CD14-positive monocyte (primary cell): ENCODE measurements around the gene KRT72. TPM values are rescaled to one million over a fixed set of nuclear protein-coding genes. Genes with fewer than 3 reads are reported as not detected.

ENCODE experiments used
- DNase-seq, 3 donors: peaks; one replicate each; pipeline ENCODE4 v3.0.0-alpha.2; 2011 to 2022
- H2AFZ ChIP-seq: 2 replicates; pipeline ENCODE4 v1.6.0; 2012; ENCODE audit warnings: mild to moderate bottlenecking, low read depth, low read length, inconsistent platforms; ENCODE audit not compliant: insufficient read depth, poor library complexity, severe bottlenecking
- H3K27ac ChIP-seq, 2 donors: 1 replicate in 1 of 2; 2 replicates in 1 of 2; pipeline ENCODE4 v1.5.1; 2012 to 2013; ENCODE audit warnings: low read length in 2 of 2, control low read depth in 1 of 2, inconsistent platforms in 1 of 2, low read depth in 1 of 2, mild to moderate bottlenecking in 1 of 2
- H3K27me3 ChIP-seq, 2 donors: one replicate each; pipeline versions ENCODE4 v1.6.0 to v1.6.1; 2011 to 2013; ENCODE audit warnings: low read length in 2 of 2; ENCODE audit not compliant: control insufficient read depth in 2 of 2, insufficient read depth in 2 of 2
- H3K36me3 ChIP-seq, 2 donors: replicated peaks in 1 of 2; 1 replicate in 1 of 2; 2 replicates in 1 of 2; pipeline versions ENCODE4 v1.5.1 to v1.6.1; 2012 to 2013; ENCODE audit warnings: low read length in 2 of 2, control low read depth in 1 of 2, inconsistent platforms in 1 of 2, mild to moderate bottlenecking in 1 of 2; ENCODE audit not compliant: insufficient read depth in 2 of 2, control insufficient read depth in 1 of 2
- H3K4me1 ChIP-seq, 2 donors: 1 replicate in 1 of 2; 2 replicates in 1 of 2; pipeline versions ENCODE4 v1.5.1 to v1.6.1; 2012 to 2013; ENCODE audit warnings: low read length in 2 of 2, control low read depth in 1 of 2, inconsistent platforms in 1 of 2, mild to moderate bottlenecking in 1 of 2, moderate library complexity in 1 of 2; ENCODE audit not compliant: insufficient read depth in 2 of 2, control insufficient read depth in 1 of 2
- H3K4me2 ChIP-seq: replicated peaks from 2 replicates; pipeline ENCODE3; 2012; ENCODE audit warnings: low read length, moderate library complexity, mild to moderate bottlenecking; ENCODE audit not compliant: poor library complexity, severe bottlenecking; ENCODE audit errors: extremely low read depth
- H3K4me3 ChIP-seq, 3 experiments: fragments of 200-600 bp in 1 of 3; sonication (generic) in 1 of 3; replicated peaks in 1 of 3; 1 replicate in 2 of 3; 2 replicates in 1 of 3; pipeline ENCODE4 v1.5.1; 2011 to 2013; ENCODE audit warnings: low read length in 3 of 3, mild to moderate bottlenecking in 3 of 3, control low read depth in 2 of 3, low read depth in 2 of 3, inconsistent platforms in 1 of 3, moderate library complexity in 1 of 3
- H3K79me2 ChIP-seq: 2 replicates; pipeline ENCODE4 v1.6.0; 2012; ENCODE audit warnings: mild to moderate bottlenecking, control low read depth, inconsistent platforms, low read length, moderate library complexity; ENCODE audit not compliant: insufficient read depth
- H3K9ac ChIP-seq: 2 replicates; pipeline ENCODE4 v1.6.0; 2017; ENCODE audit warnings: low read length, mild to moderate bottlenecking; ENCODE audit not compliant: insufficient read depth, poor library complexity, severe bottlenecking
- H3K9me3 ChIP-seq, 2 donors: replicated peaks in 1 of 2; 1 replicate in 1 of 2; 2 replicates in 1 of 2; pipeline versions ENCODE4 v1.5.1 to v1.6.1; 2012 to 2013; ENCODE audit warnings: low read length in 2 of 2, control low read depth in 1 of 2; ENCODE audit not compliant: control insufficient read depth in 1 of 2, insufficient read depth in 1 of 2
- H4K20me1 ChIP-seq: 2 replicates; pipeline ENCODE4 v1.6.0; 2012; ENCODE audit warnings: mild to moderate bottlenecking, low read length, control low read depth, moderate library complexity; ENCODE audit not compliant: insufficient read depth
- H3K27ac Mint-ChIP-seq, 7 donors: one replicate each; pipeline ENCODE4 v1.8.0; 2020; ENCODE audit warnings: mild to moderate bottlenecking in 7 of 7, mixed read lengths in 7 of 7, moderate library complexity in 6 of 7, inconsistent platforms in 2 of 7
- H3K27me3 Mint-ChIP-seq, 3 donors: one replicate each; pipeline ENCODE4 v1.8.0; 2021 to 2022; ENCODE audit warnings: low read depth in 3 of 3, mild to moderate bottlenecking in 3 of 3, mixed read lengths in 3 of 3, moderate library complexity in 3 of 3, inconsistent platforms in 1 of 3
- H3K36me3 Mint-ChIP-seq, 2 donors: one replicate each; pipeline ENCODE4 v1.8.0; 2020; ENCODE audit warnings: mixed read lengths in 2 of 2, inconsistent platforms in 1 of 2, mild to moderate bottlenecking in 1 of 2
- H3K4me1 Mint-ChIP-seq: one replicate; pipeline ENCODE4 v1.8.0; 2020; ENCODE audit warnings: mild to moderate bottlenecking, mixed read lengths
- H3K4me3 Mint-ChIP-seq, 2 donors: one replicate each; pipeline ENCODE4 v1.8.0; 2020; ENCODE audit warnings: mild to moderate bottlenecking in 2 of 2, mixed read lengths in 2 of 2, moderate library complexity in 1 of 2
- H3K9me3 Mint-ChIP-seq, 7 donors: one replicate each; pipeline ENCODE4 v1.8.0; 2020 to 2022; ENCODE audit warnings: mixed read lengths in 7 of 7, mild to moderate bottlenecking in 6 of 7, moderate library complexity in 6 of 7, inconsistent platforms in 2 of 7
- WGBS: methylation state at CpG from one replicate; pipeline ENCODE4 v1.1.5; 2013; ENCODE audit warnings: missing lambda C conversion rate; ENCODE audit not compliant: insufficient coverage; 5-methylcytosine and 5-hydroxymethylcytosine counted together
- intact Hi-C, 2 donors: fragments of 100-400 bp; cut with micrococcal nuclease; formaldehyde crosslinking; loops; one replicate each; pipeline versions ENCODE4 v1.15.0 to v1.15.1; 2023
- polyA plus RNA-seq, 3 donors: library from polyadenylated mRNA; depleted of rRNA in 1 of 3; unstranded in 2 of 3; stranded (reverse) in 1 of 3; fragments of 300-500 nt in 2 of 3; fragments of >200 nt in 1 of 3; fragmentation: Illumina TruSeq in 2 of 3; gene quantifications; 1 replicate in 2 of 3; 2 replicates in 1 of 3; pipeline ENCODE4 v1.2.3, GENCODE V29; 2012 to 2021
- TF ChIP-seq, protein P1 (sequence below): fragments of 200-600 bp; IDR thresholded peaks from one replicate; pipeline ENCODE4 v1.8.0; 2022; ENCODE audit warnings: antibody characterized with exemption, mild to moderate bottlenecking

KRT72 gene
- polyA plus RNA-seq, 3 donors = not detected

DNA sequence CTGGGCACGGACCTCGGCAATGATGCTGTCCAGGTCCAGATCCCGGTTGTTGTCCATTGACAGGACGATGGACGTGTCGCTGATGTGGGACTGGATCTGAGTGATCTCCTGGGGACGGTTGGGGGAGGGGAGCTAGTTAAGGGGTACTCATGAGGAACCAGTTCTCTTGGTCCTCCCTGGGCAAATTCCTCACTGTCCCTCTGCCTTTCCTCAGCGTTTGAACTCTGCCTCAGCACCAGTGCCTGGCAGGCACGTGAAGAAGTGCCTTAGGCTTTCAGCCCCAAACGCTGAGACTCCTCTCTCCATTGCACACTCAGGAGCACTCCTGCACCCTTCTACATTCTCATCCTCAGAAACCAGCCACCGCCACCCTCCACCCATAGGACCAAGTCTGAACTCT, 9.7 kb downstream of the KRT72 start:
- no peaks in the 10 kb centered on the region for H3K36me3 ChIP-seq
- no peak overlapping the region for H3K27ac Mint-ChIP-seq
- H3K9me3 ChIP-seq = no peaks in the 10 kb centered on the region
- H3K27me3 ChIP-seq = no peaks in the 10 kb centered on the region
- H3K79me2 ChIP-seq = no peaks in the 10 kb centered on the region
- H3K9ac ChIP-seq = no peak overlapping the region
- no peaks in the 10 kb centered on the region for H3K4me1 Mint-ChIP-seq
- no peaks in the 10 kb centered on the region for H4K20me1 ChIP-seq
- H2AFZ ChIP-seq = no peak overlapping the region
- 96% methylated on average over 11 of the region's 11 CpGs for WGBS
- H3K36me3 Mint-ChIP-seq = no peaks in the 10 kb centered on the region
- H3K4me1 ChIP-seq = no peaks in the 10 kb centered on the region
- DNase-seq = no peak
- TF ChIP-seq, protein P1, sequence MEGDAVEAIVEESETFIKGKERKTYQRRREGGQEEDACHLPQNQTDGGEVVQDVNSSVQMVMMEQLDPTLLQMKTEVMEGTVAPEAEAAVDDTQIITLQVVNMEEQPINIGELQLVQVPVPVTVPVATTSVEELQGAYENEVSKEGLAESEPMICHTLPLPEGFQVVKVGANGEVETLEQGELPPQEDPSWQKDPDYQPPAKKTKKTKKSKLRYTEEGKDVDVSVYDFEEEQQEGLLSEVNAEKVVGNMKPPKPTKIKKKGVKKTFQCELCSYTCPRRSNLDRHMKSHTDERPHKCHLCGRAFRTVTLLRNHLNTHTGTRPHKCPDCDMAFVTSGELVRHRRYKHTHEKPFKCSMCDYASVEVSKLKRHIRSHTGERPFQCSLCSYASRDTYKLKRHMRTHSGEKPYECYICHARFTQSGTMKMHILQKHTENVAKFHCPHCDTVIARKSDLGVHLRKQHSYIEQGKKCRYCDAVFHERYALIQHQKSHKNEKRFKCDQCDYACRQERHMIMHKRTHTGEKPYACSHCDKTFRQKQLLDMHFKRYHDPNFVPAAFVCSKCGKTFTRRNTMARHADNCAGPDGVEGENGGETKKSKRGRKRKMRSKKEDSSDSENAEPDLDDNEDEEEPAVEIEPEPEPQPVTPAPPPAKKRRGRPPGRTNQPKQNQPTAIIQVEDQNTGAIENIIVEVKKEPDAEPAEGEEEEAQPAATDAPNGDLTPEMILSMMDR = no peak
- no peak overlapping the region for H3K4me2 ChIP-seq
- H3K4me3 Mint-ChIP-seq = no peak overlapping the region
- no peak overlapping the region for H3K27ac ChIP-seq
- no peak overlapping the region for H3K4me3 ChIP-seq
- H3K27me3 Mint-ChIP-seq = peaks cover 0 to 6% (median 3%) of the 10 kb centered on the region in 3 donors
- intact Hi-C loops = no loop called here
- H3K9me3 Mint-ChIP-seq = no peaks in the 10 kb centered on the region

DNA sequence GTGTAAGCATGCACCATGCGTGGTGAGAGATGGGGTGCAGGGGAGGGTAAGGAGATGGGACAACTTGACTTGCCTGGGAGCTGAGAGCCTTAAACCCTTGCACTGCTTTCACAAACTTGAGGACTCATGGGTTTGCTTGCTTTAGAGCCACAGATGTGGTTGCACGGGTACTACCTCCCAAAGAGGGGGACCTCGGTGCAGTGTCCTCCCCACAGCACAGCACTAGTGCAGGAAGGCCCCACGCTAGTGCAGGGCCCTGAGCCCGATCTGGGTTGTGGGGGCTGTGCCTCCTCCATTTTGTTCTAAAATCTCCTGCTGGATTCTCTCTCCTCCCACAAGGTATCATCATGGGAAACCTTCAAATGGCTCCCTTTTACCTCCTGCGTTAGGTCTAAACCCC, 11.2 kb downstream of the KRT72 start:
- Histone ChIP-seq H3K27me3 (no peaks in the 10 kb centered on the region), H3K4me2 (no peak overlapping the region), H3K27ac (no peak overlapping the region), H3K36me3 (no peaks in the 10 kb centered on the region), H2AFZ (no peak overlapping the region), H4K20me1 (no peaks in the 10 kb centered on the region), H3K79me2 (no peaks in the 10 kb centered on the region), H3K9me3 (no peaks in the 10 kb centered on the region), H3K9ac (no peak overlapping the region), H3K4me3 (no peak overlapping the region), H3K4me1 (no peaks in the 10 kb centered on the region)
- H3K4me1 Mint-ChIP-seq = no peaks in the 10 kb centered on the region
- peaks cover 0 to 6% (median 2%) of the 10 kb centered on the region in 3 donors for H3K27me3 Mint-ChIP-seq
- intact Hi-C loops = no loop called here
- TF ChIP-seq, protein P1 = no peak
- WGBS = 92% methylated on average over 4 of the region's 6 CpGs
- no peaks in the 10 kb centered on the region for H3K36me3 Mint-ChIP-seq
- no peaks in the 10 kb centered on the region for H3K9me3 Mint-ChIP-seq
- H3K4me3 Mint-ChIP-seq = no peak overlapping the region
- H3K27ac Mint-ChIP-seq = no peak overlapping the region
- no peak for DNase-seq
